Mesenteric fat pad (tissue), 1 donor: ENCODE measurements around the gene CDH13. TPM values are rescaled to one million over a fixed set of nuclear protein-coding genes. Genes with fewer than 3 reads are reported as not detected.

Experiments
- DNase-seq: peaks from one replicate; pipeline ENCODE4 v3.0.0-alpha.2; 2020; ENCODE audit warnings: low spot score
- total RNA-seq: library from RNA; stranded (reverse); fragmentation: NEBNext Ultra II Directional; extraction: Animal tissue kit (Norgen Biotek cat#: 25700); gene quantifications from one replicate; pipeline ENCODE4 v1.2.1, GENCODE V29; 2021
- donor health status: DM: yes; HTN: yes; CAD: no.

The CDH13 gene
- total RNA-seq, 1 donor from 2014 or later, result 18.3 TPM

DNA sequence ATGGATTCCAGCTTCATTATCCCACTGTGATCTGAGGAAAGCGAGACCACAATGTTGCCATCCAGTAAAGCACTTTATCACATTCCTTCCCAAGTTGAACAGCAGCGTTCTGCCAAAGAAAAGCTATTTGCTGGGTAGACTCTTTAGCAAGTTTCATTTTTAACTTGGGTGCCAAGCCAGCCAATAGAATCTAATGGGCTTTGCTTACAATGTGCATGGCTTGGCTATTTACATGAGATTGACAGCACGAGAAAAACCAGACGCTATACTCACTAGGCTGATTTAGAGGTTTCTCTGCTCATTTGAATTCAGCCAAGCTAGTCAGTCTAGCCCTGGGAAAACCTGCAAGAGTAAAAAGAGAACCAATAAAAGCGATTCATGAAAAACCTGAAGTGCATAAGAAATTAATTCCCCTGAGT lies 108.9 kb downstream of the CDH13 start:
- no peak for DNase-seq

DNA sequence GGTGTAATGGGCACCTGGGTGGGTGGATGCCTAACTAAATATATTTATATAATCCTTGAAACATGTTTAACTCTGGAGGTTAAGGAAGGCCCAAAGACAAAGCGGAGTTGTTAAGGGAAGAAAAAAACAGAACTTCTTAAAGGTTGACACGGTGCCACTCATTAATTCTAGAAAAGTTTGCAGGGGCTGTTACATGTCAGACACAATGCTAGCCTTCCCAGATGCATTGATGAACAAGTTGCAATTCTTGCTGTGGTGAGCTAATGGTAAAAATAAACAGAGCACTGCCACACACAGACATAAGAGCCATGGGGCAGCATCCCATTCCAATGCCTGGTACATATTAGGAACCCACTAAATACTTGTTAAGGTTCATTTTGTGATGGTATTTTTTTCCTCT lies 109.5 kb downstream of the CDH13 start:
- DNase-seq, result no peak

DNA sequence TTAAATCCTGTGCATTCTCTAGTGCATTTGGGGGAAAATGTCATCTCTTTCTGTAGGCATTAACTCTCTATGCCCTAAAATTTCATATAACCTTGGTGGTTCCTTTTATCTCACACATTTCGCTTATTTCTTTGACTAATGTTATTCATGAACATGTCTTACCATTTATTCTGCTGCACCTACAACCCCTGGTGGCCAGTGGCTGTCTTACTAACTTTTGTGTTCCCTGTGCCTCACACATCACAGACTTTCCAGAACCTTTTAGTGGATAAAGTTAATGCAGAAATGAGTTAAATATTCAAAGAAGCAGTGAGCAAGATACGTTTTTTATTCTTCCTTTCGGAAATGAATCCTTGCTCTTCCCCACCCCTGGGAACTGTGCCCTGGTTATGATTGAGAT lies 111.9 kb downstream of the CDH13 start:
- DNase-seq, result no peak

DNA sequence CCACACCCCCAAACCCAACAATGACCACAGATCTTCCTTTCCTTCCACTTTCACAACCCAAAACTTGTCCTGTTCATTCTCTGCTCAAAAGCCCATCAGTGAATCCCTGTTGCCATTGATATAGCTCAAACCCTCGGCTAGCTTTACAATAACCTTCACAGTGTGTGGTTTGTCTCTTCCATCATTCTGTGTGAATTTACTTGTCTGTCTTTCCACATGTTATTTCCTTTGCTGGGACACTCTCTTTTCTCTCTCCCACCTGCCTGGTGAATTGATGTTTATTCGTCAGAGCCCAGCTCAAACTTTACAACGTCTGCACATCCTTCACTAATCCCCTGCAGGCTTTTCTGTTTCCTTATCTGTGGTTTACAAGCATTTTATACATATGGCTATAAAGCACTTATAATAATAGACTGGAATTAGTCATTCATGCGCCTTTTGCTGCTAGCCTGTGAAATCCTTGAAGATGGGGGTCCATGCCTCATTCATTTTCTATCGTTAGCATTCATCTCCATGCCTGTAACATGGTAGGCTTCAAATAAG lies 114.4 kb downstream of the CDH13 start:
- DNase-seq, result no peak

DNA sequence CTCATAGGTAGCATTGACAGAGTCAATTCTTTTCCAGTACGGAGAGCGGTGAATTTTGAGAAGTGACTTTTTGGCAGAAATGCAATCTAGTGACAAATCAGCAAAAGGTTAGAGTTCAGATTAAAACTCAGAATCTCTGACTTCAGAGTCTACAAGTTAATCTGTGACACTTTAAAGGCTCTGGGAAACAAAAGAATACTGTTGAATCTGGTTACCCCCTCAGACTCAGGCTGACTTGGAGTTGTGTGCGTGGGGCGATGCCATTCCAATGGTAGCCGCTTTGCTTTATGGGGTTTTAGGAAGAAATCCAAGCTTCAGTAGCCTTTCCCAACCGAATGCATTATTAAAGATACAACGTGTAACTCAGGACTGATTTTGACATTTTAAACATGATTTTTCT lies 118.2 kb downstream of the CDH13 start:
- DNase-seq, result no peak

DNA sequence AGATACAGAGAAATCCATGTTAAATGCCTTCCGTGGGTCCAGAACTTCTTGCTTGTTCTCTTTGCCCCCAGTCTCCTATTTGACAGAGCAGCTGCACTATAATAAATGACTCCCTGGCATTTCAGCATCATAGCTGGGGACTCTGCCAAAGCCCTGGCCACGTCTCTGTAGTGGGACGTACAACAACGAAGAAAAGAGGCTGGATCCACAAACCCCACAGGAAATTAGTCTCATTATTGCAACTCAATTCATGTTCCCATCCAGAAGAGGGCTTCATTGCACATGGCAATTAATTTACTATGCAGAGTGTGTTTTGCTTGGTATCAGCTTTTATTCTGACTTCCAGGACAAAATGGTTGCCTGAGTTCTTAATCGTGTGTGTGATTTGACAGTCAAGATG lies 121.3 kb downstream of the CDH13 start:
- DNase-seq, result no peak

DNA sequence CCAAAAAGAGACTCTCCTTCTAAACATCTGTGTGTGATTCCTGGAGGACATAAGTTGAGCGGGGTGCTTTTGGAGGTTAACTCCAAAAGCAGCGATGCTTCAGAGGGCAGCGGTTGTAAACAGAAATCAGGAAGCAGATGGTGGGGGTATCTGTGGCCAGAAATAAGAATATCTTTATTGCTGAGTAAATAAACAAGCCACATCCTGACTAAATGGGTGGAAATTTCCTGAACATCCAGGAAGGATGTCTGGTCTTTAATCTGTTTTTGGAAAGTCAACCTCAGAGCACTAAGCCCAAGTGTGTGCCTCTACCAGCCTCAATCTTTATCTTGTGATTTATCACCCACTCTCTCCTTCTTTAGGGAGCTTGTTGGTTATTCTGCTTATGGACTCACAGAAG lies 123.3 kb downstream of the CDH13 start:
- no peak for DNase-seq

DNA sequence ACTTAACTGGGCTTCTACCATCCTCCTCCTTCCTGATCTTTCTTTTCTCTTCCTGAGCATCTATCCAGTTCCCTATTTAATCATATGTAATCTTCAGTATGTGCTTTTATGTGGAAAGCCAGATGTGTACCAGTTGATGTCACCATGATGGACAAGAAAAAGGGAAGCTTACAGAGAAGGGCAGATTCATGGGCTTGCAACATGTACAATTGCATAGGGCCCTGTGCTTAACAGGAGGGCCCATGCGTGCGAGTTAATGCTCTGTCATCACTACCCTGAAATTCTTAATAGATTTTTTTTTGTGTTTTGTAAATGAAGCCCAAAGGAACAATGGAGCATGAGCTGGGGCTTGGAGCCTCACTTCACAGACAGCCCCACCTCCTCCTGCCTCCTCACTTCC lies 124.3 kb downstream of the CDH13 start:
- no peak for DNase-seq

DNA sequence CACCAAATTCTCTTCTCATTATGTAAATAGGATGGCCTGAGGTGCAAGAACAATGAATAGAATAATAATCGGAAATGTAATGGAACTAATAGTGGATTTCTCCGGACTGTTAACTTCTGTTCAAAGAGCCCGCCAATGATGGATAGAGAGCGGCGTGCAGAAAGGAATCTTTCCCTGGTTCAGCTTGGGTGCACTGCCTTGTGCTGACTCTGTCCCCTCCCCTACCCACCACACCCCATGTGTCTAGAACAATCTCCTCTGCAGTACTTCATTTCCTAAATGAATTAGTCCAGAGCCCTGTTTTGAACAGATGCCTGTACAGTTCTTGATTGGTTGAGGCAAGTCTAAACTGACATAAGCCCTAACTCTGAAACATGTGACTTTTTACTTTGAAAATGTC lies 125.4 kb downstream of the CDH13 start:
- no peak for DNase-seq

DNA sequence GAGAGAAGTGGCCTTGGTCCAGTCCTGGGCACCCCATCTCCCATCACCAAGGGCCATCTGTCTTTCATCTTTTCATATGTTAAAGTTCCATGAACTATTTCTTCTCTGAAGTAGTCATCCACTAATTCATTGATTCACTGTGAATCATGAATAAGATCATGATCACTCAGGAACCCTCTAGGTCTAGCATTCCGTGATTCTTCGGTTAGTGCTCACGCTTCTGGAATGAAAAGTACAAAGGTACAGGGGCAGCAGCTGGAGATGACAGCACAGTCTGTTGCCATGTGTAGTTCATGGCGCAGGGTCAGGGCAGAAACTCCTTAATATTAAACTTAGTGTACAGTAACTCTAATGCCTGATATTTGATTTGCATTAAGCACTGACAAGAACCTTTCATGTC lies 127.1 kb downstream of the CDH13 start:
- DNase-seq, result no peak

DNA sequence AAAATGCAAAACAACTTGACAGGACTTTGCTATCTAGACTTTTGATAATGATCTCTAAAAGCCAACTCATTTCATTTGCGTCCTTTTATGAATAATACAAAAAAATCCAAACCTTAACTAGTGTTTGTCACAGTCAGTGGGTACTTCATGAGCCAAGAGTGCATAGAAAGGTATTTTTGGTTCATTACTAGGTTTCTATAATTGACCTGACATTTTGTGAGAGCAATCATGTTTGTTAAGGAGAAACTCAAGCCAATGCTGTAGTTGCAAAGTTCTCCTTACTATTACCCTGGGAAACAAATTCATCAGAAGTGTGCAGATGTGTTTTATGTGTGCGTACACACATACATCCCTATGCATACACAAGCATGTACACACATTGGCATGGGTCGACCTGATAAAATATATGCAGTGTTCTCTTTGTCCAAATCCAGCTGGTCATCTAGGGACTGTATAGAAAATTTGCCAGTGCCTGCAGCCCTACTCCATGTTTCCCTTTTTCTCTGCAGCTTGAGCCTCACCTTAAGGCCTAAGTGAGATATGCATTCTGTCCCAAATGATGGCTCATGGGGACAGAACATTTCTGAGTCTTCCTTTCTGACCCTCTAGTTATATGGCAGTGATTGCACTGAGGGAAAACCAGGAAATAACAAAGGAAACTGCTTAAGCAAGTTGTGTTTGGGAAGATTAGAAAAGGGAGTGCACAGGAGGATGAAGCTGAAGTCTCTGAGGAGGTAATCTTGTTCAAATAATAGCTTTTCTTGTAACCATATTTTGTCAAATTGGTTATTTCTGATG lies 128.1 kb downstream of the CDH13 start:
- DNase-seq, result no peak

DNA sequence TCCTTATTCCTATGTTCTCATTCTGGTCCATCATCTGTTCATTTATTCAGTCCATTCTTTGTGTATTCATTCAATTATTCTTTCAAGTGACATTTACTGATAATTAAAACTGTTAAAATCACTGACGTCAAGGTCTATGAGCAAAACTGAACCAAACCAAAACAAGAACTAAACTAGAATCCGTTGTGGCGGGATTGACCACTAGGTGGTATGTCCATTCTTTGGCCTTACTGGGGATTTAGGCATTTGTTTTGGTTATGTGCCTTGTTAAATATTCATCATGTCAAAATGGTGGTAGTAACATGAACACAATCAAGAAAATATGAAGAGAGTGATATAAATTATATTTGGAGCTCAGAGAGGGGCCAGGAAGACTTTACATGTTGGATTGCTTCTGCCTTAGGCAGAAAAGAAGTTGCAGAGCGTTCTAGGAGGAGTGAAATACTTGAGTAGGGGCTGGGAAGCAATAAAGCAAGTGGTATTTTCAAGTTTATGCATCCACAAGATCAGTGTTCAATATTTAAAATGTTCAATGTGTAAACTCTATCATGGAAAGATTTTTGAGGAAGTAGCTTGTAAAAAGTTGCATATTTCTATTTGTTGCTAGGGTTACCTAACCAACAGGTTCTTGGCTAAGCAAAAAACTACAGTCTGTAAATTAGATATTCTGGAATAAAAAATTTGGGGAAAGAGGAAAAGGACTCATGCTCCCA lies 129.0 kb downstream of the CDH13 start:
- no peak for DNase-seq

DNA sequence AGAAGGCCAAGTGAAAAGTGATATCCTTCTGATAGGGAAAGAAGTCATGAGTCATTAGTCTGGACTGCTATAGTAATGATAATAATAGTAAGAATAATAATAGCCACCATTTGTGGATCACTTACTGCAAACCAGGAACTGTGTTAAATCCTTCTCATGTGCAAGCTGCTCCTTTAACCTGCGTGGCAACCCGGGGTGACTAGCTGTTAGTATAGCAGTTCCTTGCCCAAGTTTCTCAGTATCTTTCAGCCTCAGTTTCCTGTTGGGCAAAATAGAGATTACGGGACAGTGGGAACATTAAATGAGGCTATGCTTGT lies 129.5 kb downstream of the CDH13 start:
- DNase-seq, result no peak

DNA sequence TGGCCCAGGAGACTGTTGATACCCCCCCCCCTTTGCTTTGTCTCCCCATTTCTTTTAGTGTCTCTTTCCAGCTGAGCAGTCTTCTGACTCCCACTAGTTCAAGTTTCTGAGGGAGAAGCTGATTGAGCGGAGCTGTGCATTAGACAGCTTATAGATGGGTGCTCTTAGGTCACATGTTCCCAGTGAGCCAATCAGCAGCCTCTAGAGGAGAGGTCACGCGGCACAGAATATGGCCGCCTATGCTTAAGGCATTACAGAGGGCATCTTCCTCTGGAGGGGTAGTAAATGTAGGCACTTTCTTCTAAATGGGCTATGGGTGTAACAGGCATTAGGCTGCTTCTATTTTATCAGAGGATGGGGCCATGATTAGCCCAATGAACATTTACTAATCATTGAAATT lies 131.6 kb downstream of the CDH13 start:
- no peak for DNase-seq

DNA sequence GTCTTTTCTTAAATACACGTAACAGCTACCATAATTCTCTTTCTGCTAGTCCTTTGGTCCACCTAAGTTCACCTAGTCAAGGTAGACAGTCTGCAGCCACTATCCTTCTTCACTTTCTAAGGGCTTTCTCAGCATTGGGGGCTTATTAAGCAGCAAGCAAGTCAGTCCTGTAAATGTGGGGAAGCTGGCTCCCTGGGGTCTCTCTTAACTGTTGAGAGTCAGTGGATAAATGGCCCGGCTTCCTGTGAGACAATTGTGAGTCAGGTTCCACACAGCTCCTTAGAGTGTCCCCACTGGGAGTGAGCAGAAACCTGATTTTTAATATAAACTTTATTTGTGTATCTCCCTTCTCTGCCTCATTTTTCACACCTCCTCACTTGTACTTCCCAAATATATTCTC lies 132.1 kb downstream of the CDH13 start:
- DNase-seq, result no peak

DNA sequence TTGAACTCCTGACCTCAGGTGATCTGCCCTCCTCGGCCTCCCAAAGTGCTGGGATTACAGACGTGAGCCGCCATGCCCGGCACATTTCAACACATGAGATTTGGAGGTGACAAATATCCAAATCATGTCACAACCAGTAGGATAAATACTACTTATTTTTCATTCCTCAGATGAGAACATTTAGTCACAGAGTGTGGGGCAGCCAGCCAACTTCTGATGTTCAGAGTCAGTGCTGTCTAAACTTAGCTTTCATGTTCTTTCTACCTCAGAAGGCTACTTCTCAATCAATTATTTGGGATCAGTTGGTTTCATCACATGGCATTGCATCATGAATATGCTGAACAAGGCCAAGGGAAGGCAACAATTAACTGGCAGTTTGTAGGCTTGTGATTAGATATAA lies 134.5 kb downstream of the CDH13 start:
- no peak for DNase-seq

DNA sequence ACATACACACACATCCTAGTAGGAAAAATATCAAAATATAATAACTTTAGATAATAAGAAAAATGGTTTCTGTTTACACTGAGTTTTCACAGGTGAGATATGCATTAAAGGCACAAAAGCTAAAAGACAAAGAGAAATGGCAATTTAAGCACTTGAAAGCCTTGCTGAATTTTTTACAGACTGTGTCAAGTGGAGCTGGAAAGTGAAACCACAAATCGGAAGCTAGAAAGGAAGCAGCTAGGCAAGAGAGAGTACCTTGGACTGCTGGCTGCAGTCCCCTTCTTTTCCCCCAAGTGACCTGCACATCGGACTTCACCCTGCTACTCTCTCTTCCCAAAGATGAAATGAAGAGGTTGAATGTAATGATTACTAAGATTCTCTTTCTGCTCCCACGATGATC lies 135.1 kb downstream of the CDH13 start:
- no peak for DNase-seq

DNA sequence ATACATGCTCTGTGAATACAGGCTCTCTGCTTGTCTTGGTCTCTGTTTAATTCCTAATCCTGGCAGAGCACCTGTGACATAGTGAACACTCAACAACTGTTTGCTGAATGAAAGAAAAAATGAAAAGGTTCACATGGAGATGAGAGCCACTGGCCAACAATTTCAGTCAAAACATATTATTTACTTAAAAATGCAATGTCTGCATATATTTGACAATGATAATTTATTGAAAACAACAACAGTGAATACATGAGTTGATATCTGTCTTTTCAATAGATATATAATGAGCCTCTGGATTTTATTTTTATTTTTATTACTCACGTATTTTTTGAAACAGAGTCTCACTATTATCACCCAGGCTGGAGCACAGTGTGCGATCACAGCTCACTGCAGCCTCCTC lies 136.6 kb downstream of the CDH13 start:
- no peak for DNase-seq

DNA sequence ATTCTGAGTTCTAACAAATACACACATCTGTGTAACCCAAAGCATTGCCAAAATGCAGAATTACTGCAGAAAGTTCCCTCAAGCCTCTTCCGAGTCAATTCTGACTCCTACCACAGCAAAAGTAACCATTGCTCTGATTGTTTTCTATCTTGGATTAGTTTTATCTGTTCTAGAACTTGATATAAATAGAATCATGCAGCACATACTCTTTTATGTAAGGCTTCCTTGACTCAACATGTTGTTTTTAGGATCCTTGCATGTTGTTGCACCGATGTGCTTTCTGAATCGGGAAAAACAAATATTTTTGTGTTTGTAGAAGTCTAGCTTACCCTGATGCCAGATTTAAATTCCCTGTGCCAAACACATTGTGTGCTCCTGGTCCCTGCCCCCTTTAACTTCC lies 140.4 kb downstream of the CDH13 start:
- DNase-seq, result no peak

DNA sequence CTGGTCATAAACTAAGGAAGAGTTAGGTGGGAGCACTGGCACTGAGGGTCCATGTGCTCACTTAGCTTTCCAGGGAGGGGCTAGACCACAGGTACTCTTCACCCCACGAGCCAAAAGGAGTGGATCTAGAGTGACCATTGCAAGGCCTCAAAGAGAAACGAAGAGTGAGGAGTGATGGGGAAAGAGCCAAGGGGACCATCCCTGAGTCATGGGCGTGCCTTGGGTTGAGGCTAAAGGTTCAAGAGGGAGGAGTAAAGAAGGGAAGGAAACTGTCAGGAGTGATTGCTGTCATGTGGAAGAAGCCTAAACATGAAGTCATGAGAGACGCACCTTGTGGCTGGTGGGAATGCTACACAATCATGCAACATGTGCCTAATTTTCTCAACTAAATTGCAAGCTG lies 141.0 kb downstream of the CDH13 start:
- no peak for DNase-seq

DNA sequence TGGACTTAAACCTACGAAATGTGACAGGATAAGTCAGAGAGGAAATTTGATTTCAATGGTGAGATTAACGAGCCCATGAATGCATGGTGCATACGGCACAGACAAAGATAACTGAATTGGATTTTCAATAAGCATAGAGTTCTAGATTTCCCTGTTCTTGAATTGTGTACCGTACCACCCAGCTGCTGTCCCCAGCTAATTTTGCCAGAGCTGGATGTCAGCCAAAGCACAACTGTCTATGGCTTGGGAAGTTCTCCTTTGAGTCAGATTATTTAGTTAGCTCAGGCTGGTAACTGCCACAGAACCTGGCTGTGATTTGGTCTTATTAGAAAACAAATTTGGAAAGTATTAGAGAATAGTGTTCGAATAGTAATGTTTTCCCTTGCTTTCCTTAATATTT lies 143.1 kb downstream of the CDH13 start:
- no peak for DNase-seq

DNA sequence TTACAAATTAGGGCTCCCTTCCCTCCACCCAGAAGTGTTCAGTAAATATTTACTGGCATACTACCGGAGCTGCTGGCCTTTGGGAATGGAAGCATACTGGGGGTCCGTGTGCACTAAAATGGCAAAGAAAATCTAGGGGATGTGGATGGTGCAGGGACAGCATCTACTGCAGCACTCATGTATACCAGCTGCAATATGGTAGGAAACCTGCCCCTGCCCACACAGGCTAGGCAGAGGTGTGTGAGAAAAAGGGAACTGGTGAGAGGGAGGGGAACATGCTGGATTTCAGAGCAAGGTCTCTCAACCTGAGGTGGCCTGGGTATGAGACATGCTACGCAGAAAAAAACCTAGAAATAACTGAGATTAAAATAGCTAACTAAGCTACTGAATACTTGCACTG lies 145.4 kb downstream of the CDH13 start:
- no peak for DNase-seq

DNA sequence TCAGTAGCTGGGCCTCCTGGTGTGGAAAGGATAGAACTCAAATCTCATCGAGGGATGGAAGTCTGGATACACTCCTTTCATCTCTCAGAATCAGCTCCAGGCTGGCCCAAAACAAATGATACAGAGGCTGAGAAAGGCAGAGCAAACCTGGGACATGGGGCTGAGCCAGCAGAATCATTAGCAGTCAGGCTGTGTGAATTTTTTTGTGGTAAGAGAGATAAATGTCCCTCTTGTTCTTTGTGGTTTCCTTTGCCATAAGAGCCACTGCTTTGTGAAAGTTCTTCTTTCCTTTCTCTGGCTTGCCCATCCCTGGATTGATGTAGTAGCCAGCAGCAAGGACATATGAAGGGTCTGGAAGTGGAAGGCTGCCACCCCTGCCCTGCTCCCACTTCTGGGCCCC lies 146.2 kb downstream of the CDH13 start:
- DNase-seq, result no peak
